ENCODE data around the gene NFYC. TPM values are rescaled to one million over a fixed set of nuclear protein-coding genes. Genes with fewer than 3 reads are reported as not detected.

NFYC gene
- total RNA-seq, 4 donors from 2014 or later: 30.3 to 36.3 (median 33.3) TPM

GRCh38 chr1:40743860-40744259 lies 52.4 kb downstream of the NFYC start:
- 98 to 100% methylated on average over 3 of the region's 3 CpGs for WGBS, 2 donors
- no peaks in the 10 kb centered on the region for H3K9me3 ChIP-seq
- TF ChIP-seq EP300 (IDR thresholded peaks at IDR 0.05) (no peak), CTCF (IDR thresholded peaks at IDR 0.05) (no peak), POLR2A (IDR thresholded peaks at IDR 0.05) (no peak)
- no peak overlapping the region for H3K27ac ChIP-seq
- H3K27me3 ChIP-seq: no peaks in the 10 kb centered on the region
- peaks cover 0 to 29% (median 0%) of the 10 kb centered on the region in 3 donors for H3K36me3 ChIP-seq
- no peak overlapping the region for H3K4me3 ChIP-seq
- peaks cover 0 to 34% (median 5%) of the 10 kb centered on the region in 4 donors for H3K4me1 ChIP-seq
- DNase-seq (ENCODE audit: low spot score in 2 of 2): no peak

GRCh38 chr1:40745176-40745575 lies 53.7 kb downstream of the NFYC start:
- H3K9me3 ChIP-seq: no peaks in the 10 kb centered on the region
- H3K4me1 ChIP-seq: peaks cover 0 to 20% (median 3%) of the 10 kb centered on the region in 4 donors
- DNase-seq (ENCODE audit: low spot score in 2 of 2): no peak
- H3K27ac ChIP-seq: no peak overlapping the region
- 37 to 45% methylated on average over 1 of the region's 1 CpG for WGBS, 2 donors
- no peak overlapping the region for H3K4me3 ChIP-seq
- TF ChIP-seq CTCF (IDR thresholded peaks at IDR 0.05): no peak
- no peak for TF ChIP-seq EP300 (IDR thresholded peaks at IDR 0.05)
- TF ChIP-seq POLR2A (IDR thresholded peaks at IDR 0.05): no peak
- peaks cover 0 to 31% (median 0%) of the 10 kb centered on the region in 3 donors for H3K36me3 ChIP-seq
- no peaks in the 10 kb centered on the region for H3K27me3 ChIP-seq

- no peak for TF ChIP-seq EP300 (IDR thresholded peaks at IDR 0.05)
- TF ChIP-seq CTCF (IDR thresholded peaks at IDR 0.05): no peak
- no peak for TF ChIP-seq POLR2A (IDR thresholded peaks at IDR 0.05)
- Histone ChIP-seq H3K27ac (no peak overlapping the region), H3K9me3 (no peaks in the 10 kb centered on the region)
Observed at GRCh38 chr1:40746344-40747090, 55.0 kb downstream of the NFYC start.

GRCh38 chr1:40748841-40749718 lies 57.6 kb downstream of the NFYC start:
- H3K9me3 ChIP-seq: no peaks in the 10 kb centered on the region
- 91 to 95% methylated on average over 5 of the region's 5 CpGs for WGBS, 2 donors
- H3K4me1 ChIP-seq: peaks cover 0 to 6% (median 0%) of the 10 kb centered on the region in 4 donors
- H3K4me3 ChIP-seq: no peak overlapping the region
- no peaks in the 10 kb centered on the region for H3K27me3 ChIP-seq
- peaks cover 0 to 50% (median 3%) of the 10 kb centered on the region in 3 donors for H3K36me3 ChIP-seq
- TF ChIP-seq EP300 (IDR thresholded peaks at IDR 0.05) (no peak), CTCF (IDR thresholded peaks at IDR 0.05) (no peak), POLR2A (IDR thresholded peaks at IDR 0.05) (no peak)
- DNase-seq (ENCODE audit: low spot score in 2 of 2): no peak
- H3K27ac ChIP-seq: no peak overlapping the region

More at GRCh38 chr1:40746344-40747090, 55.0 kb downstream of the NFYC start:
- H3K27me3 ChIP-seq: no peaks in the 10 kb centered on the region
- peaks cover 0 to 9% (median 0%) of the 10 kb centered on the region in 4 donors for H3K4me1 ChIP-seq
- 51 to 67% methylated on average over 2 of the region's 2 CpGs for WGBS, 2 donors
- no peak overlapping the region for H3K4me3 ChIP-seq
- H3K36me3 ChIP-seq: peaks cover 0 to 42% (median 0%) of the 10 kb centered on the region in 3 donors
- DNase-seq (ENCODE audit: low spot score in 2 of 2): no peak
